Fibroblast of lung (primary cell): ENCODE results near the gene LGALS14. TPM values are rescaled to one million over a fixed set of nuclear protein-coding genes. Genes with fewer than 3 reads are reported as not detected.

Experiments used
- DNase-seq, 2 donors: peaks; one replicate each; pipeline versions ENCODE4 v3.0.0 to v3.0.0-alpha.2; 2010; ENCODE audit warnings: low read depth in 2 of 2
- H2AFZ ChIP-seq: 2 replicates; pipeline ENCODE4 v1.5.1; 2012; ENCODE audit warnings: low read length, control low read depth, inconsistent platforms
- H3K27ac ChIP-seq: 2 replicates; pipeline ENCODE4 v1.5.1; 2011; ENCODE audit warnings: low read length, control low read depth; ENCODE audit not compliant: insufficient read depth
- H3K27me3 ChIP-seq: 2 replicates; pipeline ENCODE4 v1.5.1; 2011; ENCODE audit warnings: mild to moderate bottlenecking, low read length; ENCODE audit not compliant: control insufficient read depth, insufficient read depth
- H3K36me3 ChIP-seq: 2 replicates; pipeline ENCODE4 v1.5.1; 2011; ENCODE audit warnings: low read length; ENCODE audit not compliant: control insufficient read depth, insufficient read depth
- H3K4me1 ChIP-seq: 2 replicates; pipeline ENCODE4 v1.5.1; 2011; ENCODE audit warnings: low read length; ENCODE audit not compliant: control insufficient read depth, insufficient read depth; ENCODE audit errors: extremely low read depth
- H3K4me2 ChIP-seq: 2 replicates; pipeline ENCODE4 v1.5.1; 2011; ENCODE audit warnings: low read length, control low read depth; ENCODE audit not compliant: insufficient read depth; ENCODE audit errors: extremely low read depth
- H3K4me3 ChIP-seq, 4 experiments: fragments of 200-600 bp in 1 of 4; sonication (generic) in 1 of 4; replicated peaks in 1 of 4; 2 replicates each; pipeline ENCODE4 v1.5.1; 2011 to 2016; ENCODE audit warnings: low read length in 4 of 4, low read depth in 3 of 4, mild to moderate bottlenecking in 3 of 4, control low read depth in 2 of 4, inconsistent platforms in 1 of 4, mixed read lengths in 1 of 4; ENCODE audit not compliant: insufficient read depth in 1 of 4; ENCODE audit errors: control extremely low read depth in 1 of 4
- H3K79me2 ChIP-seq: 2 replicates; pipeline ENCODE4 v1.5.1; 2012; ENCODE audit warnings: mild to moderate bottlenecking, low read length, inconsistent platforms; ENCODE audit not compliant: control insufficient read depth, insufficient read depth
- H3K9ac ChIP-seq: 2 replicates; pipeline ENCODE4 v1.5.1; 2011; ENCODE audit warnings: mild to moderate bottlenecking, low read length, control low read depth; ENCODE audit not compliant: insufficient read depth
- H3K9me3 ChIP-seq: 2 replicates; pipeline ENCODE4 v1.5.1; 2012; ENCODE audit warnings: low read depth, low read length; ENCODE audit not compliant: control insufficient read depth, insufficient read depth
- H4K20me1 ChIP-seq: 2 replicates; pipeline ENCODE4 v1.5.1; 2011; ENCODE audit warnings: low read length; ENCODE audit not compliant: control insufficient read depth, insufficient read depth; ENCODE audit errors: extremely low read depth
- EZH2 ChIP-seq: IDR thresholded peaks from 2 replicates; pipeline ENCODE4 v1.5.1; 2012; ENCODE audit warnings: low read length, control low read depth, mild to moderate bottlenecking; ENCODE audit errors: missing control alignments
- polyA plus RNA-seq, 2 donors: library from polyadenylated mRNA; depleted of rRNA in 1 of 2; stranded (reverse) in 1 of 2; unstranded in 1 of 2; fragments of >200 nt; gene quantifications; 2 replicates each; pipeline ENCODE4 v1.2.1, GENCODE V29; 2011 to 2012; ENCODE audit warnings: missing spikeins in 1 of 2
- total RNA-seq: library from RNA; depleted of rRNA; stranded (reverse); fragments of >200 nt; gene quantifications from 2 replicates; pipeline ENCODE4 v1.2.1, GENCODE V29; 2014
- TF ChIP-seq, protein P1 (sequence below), 2 donors: IDR thresholded peaks in 1 of 2; conservative IDR thresholded peaks in 1 of 2; 1 replicate in 1 of 2; 2 replicates in 1 of 2; pipeline ENCODE4 v1.5.1; 2011 to 2012; ENCODE audit warnings: low read length in 2 of 2, control low read depth in 1 of 2, inconsistent platforms in 1 of 2, low read depth in 1 of 2, mild to moderate bottlenecking in 1 of 2

LGALS14 gene
- total and polyA plus RNA-seq, 2 donors (not counting 1 experiment from before 2014, with no cell fraction given) = not detected

DNA sequence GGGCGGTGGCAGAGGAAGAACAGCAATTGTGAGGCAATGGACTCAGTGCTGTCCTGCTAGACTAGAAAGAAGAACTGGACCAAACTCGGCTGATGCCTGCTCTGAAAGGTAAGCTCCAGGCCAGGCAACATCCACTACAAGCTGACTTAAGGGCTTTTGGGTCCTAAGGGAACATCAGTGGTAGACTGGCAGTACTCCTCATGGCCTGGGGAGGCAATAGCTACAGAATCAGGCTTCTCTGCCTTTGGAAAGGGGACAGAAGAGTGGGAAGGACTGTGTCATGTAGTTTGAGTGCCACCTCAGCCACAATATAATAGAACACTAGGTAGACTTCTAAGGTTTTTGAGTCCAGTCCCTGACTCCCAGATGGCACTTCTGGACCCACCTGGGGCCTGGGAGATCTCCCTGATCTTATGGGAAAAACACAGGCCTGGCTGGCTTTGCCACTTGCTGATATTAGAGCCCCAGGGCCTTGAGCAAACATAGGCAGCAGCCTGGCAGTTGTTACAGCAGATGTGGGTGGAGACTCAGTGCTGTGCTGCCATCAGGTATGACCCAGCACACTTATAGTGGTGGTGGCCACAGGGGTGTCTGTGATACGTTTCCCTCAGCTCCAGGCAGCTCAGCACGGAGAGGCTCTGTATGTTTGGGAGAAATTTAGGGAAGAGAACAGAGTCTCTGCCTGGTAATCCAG lies 42.7 kb downstream of the LGALS14 start:
- H3K36me3 ChIP-seq = no peaks in the 10 kb centered on the region
- no peak for DNase-seq
- no peak overlapping the region for H3K4me3 ChIP-seq
- no peak overlapping the region for H3K9ac ChIP-seq
- TF ChIP-seq EZH2 = no peak
- TF ChIP-seq, protein P1, sequence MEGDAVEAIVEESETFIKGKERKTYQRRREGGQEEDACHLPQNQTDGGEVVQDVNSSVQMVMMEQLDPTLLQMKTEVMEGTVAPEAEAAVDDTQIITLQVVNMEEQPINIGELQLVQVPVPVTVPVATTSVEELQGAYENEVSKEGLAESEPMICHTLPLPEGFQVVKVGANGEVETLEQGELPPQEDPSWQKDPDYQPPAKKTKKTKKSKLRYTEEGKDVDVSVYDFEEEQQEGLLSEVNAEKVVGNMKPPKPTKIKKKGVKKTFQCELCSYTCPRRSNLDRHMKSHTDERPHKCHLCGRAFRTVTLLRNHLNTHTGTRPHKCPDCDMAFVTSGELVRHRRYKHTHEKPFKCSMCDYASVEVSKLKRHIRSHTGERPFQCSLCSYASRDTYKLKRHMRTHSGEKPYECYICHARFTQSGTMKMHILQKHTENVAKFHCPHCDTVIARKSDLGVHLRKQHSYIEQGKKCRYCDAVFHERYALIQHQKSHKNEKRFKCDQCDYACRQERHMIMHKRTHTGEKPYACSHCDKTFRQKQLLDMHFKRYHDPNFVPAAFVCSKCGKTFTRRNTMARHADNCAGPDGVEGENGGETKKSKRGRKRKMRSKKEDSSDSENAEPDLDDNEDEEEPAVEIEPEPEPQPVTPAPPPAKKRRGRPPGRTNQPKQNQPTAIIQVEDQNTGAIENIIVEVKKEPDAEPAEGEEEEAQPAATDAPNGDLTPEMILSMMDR (conservative IDR thresholded peaks at IDR 0.05 in 1 of 2, IDR thresholded peaks at IDR 0.05 in 1 of 2; ENCODE audit: low read depth in 1 of 2, low read length in 2 of 2) = no peak
- no peak overlapping the region for H3K4me2 ChIP-seq
- no peaks in the 10 kb centered on the region for H4K20me1 ChIP-seq
- no peaks in the 10 kb centered on the region for H3K9me3 ChIP-seq
- no peaks in the 10 kb centered on the region for H3K79me2 ChIP-seq
- no peak overlapping the region for H3K27ac ChIP-seq
- no peaks in the 10 kb centered on the region for H3K27me3 ChIP-seq
- H2AFZ ChIP-seq = no peak overlapping the region
- H3K4me1 ChIP-seq = no peaks in the 10 kb centered on the region

DNA sequence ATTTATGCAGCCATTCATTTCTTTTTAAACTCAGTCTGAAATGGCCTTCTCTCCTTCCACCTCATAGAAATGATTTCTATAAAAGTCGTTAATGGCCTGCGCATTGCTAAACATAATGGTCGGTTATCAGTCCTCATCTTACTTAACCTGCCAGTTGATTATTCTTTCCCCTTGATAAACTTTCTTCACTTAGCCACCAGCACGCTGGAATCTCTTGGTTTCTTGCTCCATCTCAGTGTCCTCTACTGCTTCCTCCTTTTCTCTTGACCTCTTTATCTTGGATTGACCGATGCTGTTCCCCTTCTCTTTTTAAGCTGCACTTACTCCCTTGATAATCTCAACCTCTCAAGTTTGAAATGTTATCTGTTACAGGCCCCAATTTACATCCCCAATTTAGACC lies 45.7 kb downstream of the LGALS14 start:
- TF ChIP-seq EZH2 = no peak
- TF ChIP-seq, protein P1 (conservative IDR thresholded peaks at IDR 0.05 in 1 of 2, IDR thresholded peaks at IDR 0.05 in 1 of 2; ENCODE audit: low read depth in 1 of 2, low read length in 2 of 2) = no peak
- Histone ChIP-seq H3K9me3 (no peaks in the 10 kb centered on the region), H3K27ac (no peak overlapping the region), H3K27me3 (no peaks in the 10 kb centered on the region), H3K9ac (no peak overlapping the region), H3K4me3 (no peak overlapping the region), H3K4me2 (no peak overlapping the region), H3K79me2 (no peaks in the 10 kb centered on the region), H3K4me1 (no peaks in the 10 kb centered on the region), H2AFZ (no peak overlapping the region), H4K20me1 (no peaks in the 10 kb centered on the region), H3K36me3 (no peaks in the 10 kb centered on the region)
- DNase-seq = no peak

DNA sequence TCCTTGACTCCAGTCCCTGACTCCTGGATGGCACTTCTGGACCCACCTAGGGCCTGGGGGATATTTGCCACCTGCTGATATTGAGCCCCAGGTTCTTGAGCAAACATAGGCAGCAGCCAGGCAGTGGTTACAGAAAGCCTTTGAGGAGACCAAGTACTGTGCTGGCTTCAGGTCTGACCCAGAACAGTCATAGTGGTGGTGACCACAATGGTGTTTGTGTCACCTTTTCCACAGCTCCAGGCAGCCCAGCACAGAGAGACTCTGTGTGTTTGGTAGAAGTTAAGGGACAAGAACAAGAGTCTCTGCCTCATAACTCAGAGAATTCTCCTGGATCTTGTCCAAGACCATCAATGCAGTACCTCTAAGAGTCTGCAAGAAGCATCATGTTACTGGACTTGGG lies 48.1 kb downstream of the LGALS14 start:
- no peak for DNase-seq
- TF ChIP-seq, protein P1 (conservative IDR thresholded peaks at IDR 0.05 in 1 of 2, IDR thresholded peaks at IDR 0.05 in 1 of 2; ENCODE audit: low read depth in 1 of 2, low read length in 2 of 2) = no peak
- no peak for TF ChIP-seq EZH2
- H3K4me2 ChIP-seq = no peak overlapping the region
- H4K20me1 ChIP-seq = no peaks in the 10 kb centered on the region
- H3K9me3 ChIP-seq = no peaks in the 10 kb centered on the region
- no peak overlapping the region for H3K9ac ChIP-seq
- no peak overlapping the region for H3K27ac ChIP-seq
- H3K79me2 ChIP-seq = no peaks in the 10 kb centered on the region
- H3K4me3 ChIP-seq = no peak overlapping the region
- H3K36me3 ChIP-seq = no peaks in the 10 kb centered on the region
- no peaks in the 10 kb centered on the region for H3K4me1 ChIP-seq
- no peak overlapping the region for H2AFZ ChIP-seq
- no peaks in the 10 kb centered on the region for H3K27me3 ChIP-seq
